ENCODE data around the gene PRKCH. TPM values are rescaled to one million over a fixed set of nuclear protein-coding genes. Genes with fewer than 3 reads are reported as not detected.

Gene PRKCH
- total and polyA plus RNA-seq, 2 of the 13 experiments (the other 11 are each of a cell fraction or from before 2014, with no cell fraction given): 0.48 to 1.3 TPM

DNA sequence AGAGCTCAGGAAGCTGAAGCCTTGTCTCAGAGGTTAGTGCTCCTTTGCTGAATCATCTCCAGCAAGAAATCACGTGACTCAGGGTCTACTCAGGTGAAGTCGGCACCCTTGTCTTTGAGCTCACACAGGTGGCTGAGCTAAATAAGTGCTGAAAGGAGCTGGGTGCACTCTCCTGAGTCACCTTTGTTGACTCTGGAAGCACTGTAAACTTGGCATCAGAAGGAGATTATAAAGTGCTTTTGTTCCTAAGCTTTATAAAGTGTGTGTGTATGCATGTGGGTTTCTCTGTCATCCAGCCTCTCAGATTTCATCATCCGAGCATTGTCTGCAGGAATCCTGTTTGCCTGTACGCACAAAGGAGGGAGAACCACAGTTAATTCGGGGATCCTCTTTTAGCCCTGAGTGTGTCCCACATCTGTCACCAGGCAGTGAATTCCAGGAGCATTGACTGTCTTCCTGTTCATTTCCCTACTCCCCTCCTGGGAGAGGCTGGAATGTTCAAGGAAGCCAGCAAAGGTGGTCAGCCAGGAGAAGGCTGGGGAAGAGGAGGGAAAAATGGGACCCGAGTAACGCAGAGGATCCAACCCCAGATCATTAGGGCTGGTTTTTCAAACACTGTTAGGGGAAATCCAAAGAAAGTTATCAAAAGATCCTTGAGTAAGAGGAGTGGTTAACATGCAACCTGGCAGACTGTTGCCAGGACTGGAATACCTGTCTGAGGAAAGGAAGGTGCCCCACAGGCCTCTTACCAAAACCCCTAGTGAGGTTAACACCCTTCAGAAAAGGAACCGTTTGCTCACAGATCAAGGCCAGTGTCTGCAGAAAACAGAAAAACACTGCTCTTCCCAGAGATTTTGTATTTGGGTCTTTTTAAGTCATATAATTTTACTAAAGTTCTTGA is 216.4 kb downstream of the PRKCH start (continued):
- TF ChIP-seq, protein P1, sequence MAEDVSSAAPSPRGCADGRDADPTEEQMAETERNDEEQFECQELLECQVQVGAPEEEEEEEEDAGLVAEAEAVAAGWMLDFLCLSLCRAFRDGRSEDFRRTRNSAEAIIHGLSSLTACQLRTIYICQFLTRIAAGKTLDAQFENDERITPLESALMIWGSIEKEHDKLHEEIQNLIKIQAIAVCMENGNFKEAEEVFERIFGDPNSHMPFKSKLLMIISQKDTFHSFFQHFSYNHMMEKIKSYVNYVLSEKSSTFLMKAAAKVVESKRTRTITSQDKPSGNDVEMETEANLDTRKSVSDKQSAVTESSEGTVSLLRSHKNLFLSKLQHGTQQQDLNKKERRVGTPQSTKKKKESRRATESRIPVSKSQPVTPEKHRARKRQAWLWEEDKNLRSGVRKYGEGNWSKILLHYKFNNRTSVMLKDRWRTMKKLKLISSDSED (CRISPR knock-in tag; IDR thresholded peaks at IDR 0.05): no peak
- TF ChIP-seq ZNF251 (CRISPR knock-in tag; IDR thresholded peaks at IDR 0.05) (no peak), JUNB (CRISPR knock-in tag; IDR thresholded peaks at IDR 0.05; ENCODE audit: borderline replicate concordance) (peak; percentile 58; the same call in 1 of the 2 replicates), ZNF660 (CRISPR knock-in tag; IDR thresholded peaks at IDR 0.05; ENCODE audit: borderline replicate concordance, low read depth) (no peak), CBFB (CRISPR knock-in tag; IDR thresholded peaks at IDR 0.05) (peak; percentile 83), KMT2A (CRISPR knock-in tag; IDR thresholded peaks at IDR 0.05) (no peak), TARDBP (CRISPR knock-in tag; IDR thresholded peaks at IDR 0.05) (no peak), MXI1 (IDR thresholded peaks at IDR 0.05; ENCODE audit: borderline replicate concordance, low read depth, low read length) (peak; percentile 41; the same call in 1 of the 3 replicates), EED (CRISPR knock-in tag; IDR thresholded peaks at IDR 0.05) (no peak), SOX6 (IDR thresholded peaks at IDR 0.05) (no peak), SOX6 (CRISPR knock-in tag; IDR thresholded peaks at IDR 0.05) (peak; percentile 99), ZNF556 (CRISPR knock-in tag; IDR thresholded peaks at IDR 0.05; ENCODE audit: borderline replicate concordance) (no peak), ZFAT (CRISPR knock-in tag; conservative IDR thresholded peaks at IDR 0.05) (no peak), JUND (CRISPR knock-in tag; IDR thresholded peaks at IDR 0.05) (no peak), RBM22 (optimal IDR thresholded peaks at IDR 0.05; ENCODE audit: low read length) (no peak), ZNF782 (CRISPR knock-in tag; IDR thresholded peaks at IDR 0.05; ENCODE audit: borderline replicate concordance) (no peak)
- TF ChIP-seq, protein P2, sequence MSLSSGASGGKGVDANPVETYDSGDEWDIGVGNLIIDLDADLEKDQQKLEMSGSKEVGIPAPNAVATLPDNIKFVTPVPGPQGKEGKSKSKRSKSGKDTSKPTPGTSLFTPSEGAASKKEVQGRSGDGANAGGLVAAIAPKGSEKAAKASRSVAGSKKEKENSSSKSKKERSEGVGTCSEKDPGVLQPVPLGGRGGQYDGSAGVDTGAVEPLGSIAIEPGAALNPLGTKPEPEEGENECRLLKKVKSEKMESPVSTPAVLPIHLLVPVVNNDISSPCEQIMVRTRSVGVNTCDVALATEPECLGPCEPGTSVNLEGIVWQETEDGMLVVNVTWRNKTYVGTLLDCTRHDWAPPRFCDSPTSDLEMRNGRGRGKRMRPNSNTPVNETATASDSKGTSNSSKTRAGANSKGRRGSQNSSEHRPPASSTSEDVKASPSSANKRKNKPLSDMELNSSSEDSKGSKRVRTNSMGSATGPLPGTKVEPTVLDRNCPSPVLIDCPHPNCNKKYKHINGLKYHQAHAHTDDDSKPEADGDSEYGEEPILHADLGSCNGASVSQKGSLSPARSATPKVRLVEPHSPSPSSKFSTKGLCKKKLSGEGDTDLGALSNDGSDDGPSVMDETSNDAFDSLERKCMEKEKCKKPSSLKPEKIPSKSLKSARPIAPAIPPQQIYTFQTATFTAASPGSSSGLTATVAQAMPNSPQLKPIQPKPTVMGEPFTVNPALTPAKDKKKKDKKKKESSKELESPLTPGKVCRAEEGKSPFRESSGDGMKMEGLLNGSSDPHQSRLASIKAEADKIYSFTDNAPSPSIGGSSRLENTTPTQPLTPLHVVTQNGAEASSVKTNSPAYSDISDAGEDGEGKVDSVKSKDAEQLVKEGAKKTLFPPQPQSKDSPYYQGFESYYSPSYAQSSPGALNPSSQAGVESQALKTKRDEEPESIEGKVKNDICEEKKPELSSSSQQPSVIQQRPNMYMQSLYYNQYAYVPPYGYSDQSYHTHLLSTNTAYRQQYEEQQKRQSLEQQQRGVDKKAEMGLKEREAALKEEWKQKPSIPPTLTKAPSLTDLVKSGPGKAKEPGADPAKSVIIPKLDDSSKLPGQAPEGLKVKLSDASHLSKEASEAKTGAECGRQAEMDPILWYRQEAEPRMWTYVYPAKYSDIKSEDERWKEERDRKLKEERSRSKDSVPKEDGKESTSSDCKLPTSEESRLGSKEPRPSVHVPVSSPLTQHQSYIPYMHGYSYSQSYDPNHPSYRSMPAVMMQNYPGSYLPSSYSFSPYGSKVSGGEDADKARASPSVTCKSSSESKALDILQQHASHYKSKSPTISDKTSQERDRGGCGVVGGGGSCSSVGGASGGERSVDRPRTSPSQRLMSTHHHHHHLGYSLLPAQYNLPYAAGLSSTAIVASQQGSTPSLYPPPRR (CRISPR knock-in tag; IDR thresholded peaks at IDR 0.05; ENCODE audit: borderline replicate concordance): peak; percentile 30; the same call in 1 of the 2 replicates
- TF ChIP-seq, protein P3, sequence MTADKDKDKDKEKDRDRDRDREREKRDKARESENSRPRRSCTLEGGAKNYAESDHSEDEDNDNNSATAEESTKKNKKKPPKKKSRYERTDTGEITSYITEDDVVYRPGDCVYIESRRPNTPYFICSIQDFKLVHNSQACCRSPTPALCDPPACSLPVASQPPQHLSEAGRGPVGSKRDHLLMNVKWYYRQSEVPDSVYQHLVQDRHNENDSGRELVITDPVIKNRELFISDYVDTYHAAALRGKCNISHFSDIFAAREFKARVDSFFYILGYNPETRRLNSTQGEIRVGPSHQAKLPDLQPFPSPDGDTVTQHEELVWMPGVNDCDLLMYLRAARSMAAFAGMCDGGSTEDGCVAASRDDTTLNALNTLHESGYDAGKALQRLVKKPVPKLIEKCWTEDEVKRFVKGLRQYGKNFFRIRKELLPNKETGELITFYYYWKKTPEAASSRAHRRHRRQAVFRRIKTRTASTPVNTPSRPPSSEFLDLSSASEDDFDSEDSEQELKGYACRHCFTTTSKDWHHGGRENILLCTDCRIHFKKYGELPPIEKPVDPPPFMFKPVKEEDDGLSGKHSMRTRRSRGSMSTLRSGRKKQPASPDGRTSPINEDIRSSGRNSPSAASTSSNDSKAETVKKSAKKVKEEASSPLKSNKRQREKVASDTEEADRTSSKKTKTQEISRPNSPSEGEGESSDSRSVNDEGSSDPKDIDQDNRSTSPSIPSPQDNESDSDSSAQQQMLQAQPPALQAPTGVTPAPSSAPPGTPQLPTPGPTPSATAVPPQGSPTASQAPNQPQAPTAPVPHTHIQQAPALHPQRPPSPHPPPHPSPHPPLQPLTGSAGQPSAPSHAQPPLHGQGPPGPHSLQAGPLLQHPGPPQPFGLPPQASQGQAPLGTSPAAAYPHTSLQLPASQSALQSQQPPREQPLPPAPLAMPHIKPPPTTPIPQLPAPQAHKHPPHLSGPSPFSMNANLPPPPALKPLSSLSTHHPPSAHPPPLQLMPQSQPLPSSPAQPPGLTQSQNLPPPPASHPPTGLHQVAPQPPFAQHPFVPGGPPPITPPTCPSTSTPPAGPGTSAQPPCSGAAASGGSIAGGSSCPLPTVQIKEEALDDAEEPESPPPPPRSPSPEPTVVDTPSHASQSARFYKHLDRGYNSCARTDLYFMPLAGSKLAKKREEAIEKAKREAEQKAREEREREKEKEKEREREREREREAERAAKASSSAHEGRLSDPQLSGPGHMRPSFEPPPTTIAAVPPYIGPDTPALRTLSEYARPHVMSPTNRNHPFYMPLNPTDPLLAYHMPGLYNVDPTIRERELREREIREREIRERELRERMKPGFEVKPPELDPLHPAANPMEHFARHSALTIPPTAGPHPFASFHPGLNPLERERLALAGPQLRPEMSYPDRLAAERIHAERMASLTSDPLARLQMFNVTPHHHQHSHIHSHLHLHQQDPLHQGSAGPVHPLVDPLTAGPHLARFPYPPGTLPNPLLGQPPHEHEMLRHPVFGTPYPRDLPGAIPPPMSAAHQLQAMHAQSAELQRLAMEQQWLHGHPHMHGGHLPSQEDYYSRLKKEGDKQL (CRISPR knock-in tag; IDR thresholded peaks at IDR 0.05; ENCODE audit: low read depth): peak; percentile 90
